SK-N-SH treated with all-trans-retinoic acid at 6 μM for 48 hours (cell line): ENCODE measurements around the gene RBFOX2.
A peak's percentile ranks its signal among the peaks of the same experiment; 100 is the strongest.

ENCODE experiments used
- ATAC-seq: fragments of 200-7000 bp; cut with Tn5 transposase; 3 replicates; pipeline ENCODE4 v1.9.1; 2020; ENCODE audit warnings: mild to moderate bottlenecking, moderate library complexity
- ARNTL ChIP-seq: fragments of 450-650 bp; formaldehyde crosslinking; IDR thresholded peaks from 2 replicates; pipeline ENCODE4 v1.5.0; 2020; ENCODE audit warnings: low read depth, mild to moderate bottlenecking, moderate library complexity, borderline replicate concordance
- BACH2 ChIP-seq: fragments of 250-450 bp; sonication (Bioruptor Pico); IDR thresholded peaks from 2 replicates; pipeline ENCODE4 v1.9.0; 2021; ENCODE audit warnings: mild to moderate bottlenecking, borderline replicate concordance
- CREB5 ChIP-seq: fragments of 250-450 bp; sonication (Bioruptor Pico); IDR thresholded peaks from 2 replicates; pipeline ENCODE4 v1.5.1; 2020; ENCODE audit warnings: low read depth, mild to moderate bottlenecking, moderate library complexity
- CSDC2 ChIP-seq: fragments of 250-450 bp; sonication (Bioruptor Pico); IDR thresholded peaks from 2 replicates; pipeline ENCODE4 v1.5.0; 2020; ENCODE audit warnings: mild to moderate bottlenecking, moderate library complexity
- CSRNP3 ChIP-seq: fragments of 250-450 bp; sonication (Bioruptor Pico); IDR thresholded peaks from 2 replicates; pipeline ENCODE4 v1.5.1; 2021; ENCODE audit warnings: mild to moderate bottlenecking, moderate library complexity
- ESRRG ChIP-seq: fragments of 250-450 bp; sonication (Bioruptor Pico); IDR thresholded peaks from 2 replicates; pipeline ENCODE4 v1.6.1; 2021; ENCODE audit warnings: mild to moderate bottlenecking
- GLIS3 ChIP-seq: fragments of 250-450 bp; sonication (Bioruptor Pico); IDR thresholded peaks from 2 replicates; pipeline ENCODE4 v1.5.0; 2020; ENCODE audit warnings: mild to moderate bottlenecking, moderate library complexity
- ISL1 ChIP-seq: fragments of 250-450 bp; sonication (Bioruptor Pico); IDR thresholded peaks from 2 replicates; pipeline ENCODE4 v2.1.2; 2022; ENCODE audit warnings: mild to moderate bottlenecking, moderate library complexity
- OSR1 ChIP-seq: fragments of 250-450 bp; sonication (Bioruptor Pico); IDR thresholded peaks from 2 replicates; pipeline ENCODE4 v1.8.0; 2022; ENCODE audit warnings: moderate library complexity, mild to moderate bottlenecking, inconsistent platforms
- POU6F1 ChIP-seq: fragments of 250-450 bp; sonication (Bioruptor Pico); IDR thresholded peaks from 2 replicates; pipeline ENCODE4 v1.8.0; 2021; ENCODE audit warnings: low read depth, mild to moderate bottlenecking, moderate library complexity, borderline replicate concordance
- PPARA ChIP-seq: fragments of 250-450 bp; sonication (Bioruptor Pico); IDR thresholded peaks from 2 replicates; pipeline ENCODE4 v1.5.0; 2020; ENCODE audit warnings: mild to moderate bottlenecking, borderline replicate concordance
- RARB ChIP-seq: fragments of 250-450 bp; sonication (Bioruptor Pico); IDR thresholded peaks from 2 replicates; pipeline ENCODE4 v1.8.0; 2021; ENCODE audit warnings: mild to moderate bottlenecking, moderate library complexity
- SNAI2 ChIP-seq: fragments of 250-450 bp; sonication (Bioruptor Pico); IDR thresholded peaks from 2 replicates; pipeline ENCODE4 v1.5.0; 2020; ENCODE audit warnings: mild to moderate bottlenecking, moderate library complexity
- TCF4 ChIP-seq: fragments of 250-450 bp; sonication (Bioruptor Pico); IDR thresholded peaks from 2 replicates; pipeline ENCODE4 v1.8.0; 2021; ENCODE audit warnings: mild to moderate bottlenecking, moderate library complexity, borderline replicate concordance
- TOX ChIP-seq: fragments of 250-450 bp; sonication (Bioruptor Pico); IDR thresholded peaks from 2 replicates; pipeline ENCODE4 v1.8.0; 2021; ENCODE audit warnings: mild to moderate bottlenecking, moderate library complexity, borderline replicate concordance
- TSHZ2 ChIP-seq: fragments of 250-450 bp; sonication (Bioruptor Pico); IDR thresholded peaks from 2 replicates; pipeline ENCODE4 v1.5.0; 2020; ENCODE audit warnings: mild to moderate bottlenecking, moderate library complexity
- ZC3H10 ChIP-seq: fragments of 250-450 bp; sonication (Bioruptor Pico); IDR thresholded peaks from 2 replicates; pipeline ENCODE4 v1.5.1; 2021; ENCODE audit warnings: mild to moderate bottlenecking, moderate library complexity
- ZFP3 ChIP-seq: fragments of 250-450 bp; sonication (Bioruptor Pico); IDR thresholded peaks from 2 replicates; pipeline ENCODE4 v1.5.0; 2020; ENCODE audit warnings: mild to moderate bottlenecking, moderate library complexity
- ZFP30 ChIP-seq: fragments of 450-650 bp; formaldehyde crosslinking; IDR thresholded peaks from 2 replicates; pipeline ENCODE4 v1.5.0; 2022; ENCODE audit warnings: mild to moderate bottlenecking, moderate library complexity
- ZNF565 ChIP-seq: fragments of 450-650 bp; formaldehyde crosslinking; conservative IDR thresholded peaks from 2 replicates; pipeline ENCODE4 v1.5.0; 2020; ENCODE audit warnings: low read depth, mild to moderate bottlenecking, moderate library complexity
- ZNF70 ChIP-seq: fragments of 450-650 bp; formaldehyde crosslinking; IDR thresholded peaks from 2 replicates; pipeline ENCODE4 v1.5.0; 2020; ENCODE audit warnings: mild to moderate bottlenecking, moderate library complexity
- ZNF8 ChIP-seq: fragments of 450-650 bp; formaldehyde crosslinking; IDR thresholded peaks from 2 replicates; pipeline ENCODE4 v1.5.0; 2020; ENCODE audit warnings: mild to moderate bottlenecking, moderate library complexity

Gene RBFOX2

DNA sequence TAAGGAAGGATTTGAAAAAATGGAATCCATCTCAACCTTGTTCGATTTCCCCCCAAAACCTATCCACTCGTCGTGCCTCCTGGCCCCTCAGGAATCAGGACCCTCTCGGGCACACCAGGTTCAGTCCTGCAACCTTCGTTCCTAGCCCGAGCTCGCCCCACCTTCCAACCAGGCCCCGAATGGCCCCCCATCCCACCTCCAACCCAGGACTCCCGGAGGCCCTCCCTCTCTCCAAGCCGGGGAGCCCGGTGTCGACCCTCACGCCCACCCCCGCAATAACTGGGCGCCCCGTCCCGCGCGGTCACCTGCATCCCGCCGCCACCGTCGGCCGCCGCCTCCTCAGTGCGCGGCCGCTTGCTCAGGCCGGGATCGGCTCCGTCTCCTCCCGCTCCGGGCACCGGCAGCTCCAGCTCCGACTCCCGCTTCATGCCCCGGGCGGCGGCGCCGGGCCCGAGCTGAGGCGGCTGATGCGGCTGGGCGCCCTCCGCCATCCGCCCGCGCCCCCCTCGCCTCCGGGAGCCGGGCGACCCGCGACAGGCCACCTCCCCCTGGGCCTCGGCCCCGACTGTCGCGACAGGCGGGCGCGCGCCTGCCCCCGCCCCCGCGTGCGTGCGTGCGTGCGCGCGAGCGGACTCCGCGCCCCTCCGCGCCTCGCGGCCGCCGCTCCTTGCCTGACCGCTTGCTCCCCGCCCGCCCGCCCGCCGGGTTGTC, 534 bp downstream of the RBFOX2 start:
- no peak for ATAC-seq
- TF ChIP-seq TSHZ2 (0 out of 2 replicates have a peak, but pooled peaks have one; percentile 46), RARB (CRISPR knock-in tag) (no peak), ESRRG (no peak), PPARA (CRISPR knock-in tag) (no peak), ZFP30 (CRISPR knock-in tag) (no peak), TCF4 (CRISPR knock-in tag) (no peak)

- TF ChIP-seq ZC3H10 = no peak
- no peak for TF ChIP-seq ESRRG
- no peak for TF ChIP-seq OSR1 (CRISPR knock-in tag)
- TF ChIP-seq GLIS3 = no peak
- TF ChIP-seq CSDC2 (CRISPR knock-in tag) = no peak
- no peak for TF ChIP-seq ZNF8 (CRISPR knock-in tag)
- no peak for TF ChIP-seq CSRNP3 (CRISPR knock-in tag)
- TF ChIP-seq CREB5 (CRISPR knock-in tag) = no peak
- no peak for TF ChIP-seq ZNF70 (CRISPR knock-in tag)
- TF ChIP-seq ZFP3 = no peak
- TF ChIP-seq PPARA (CRISPR knock-in tag) = no peak
- TF ChIP-seq BACH2 (CRISPR knock-in tag) = no peak
- no peak for TF ChIP-seq RARB (CRISPR knock-in tag)
- TF ChIP-seq TOX (CRISPR knock-in tag) = no peak
- no peak for TF ChIP-seq TCF4 (CRISPR knock-in tag)
- TF ChIP-seq SNAI2 (CRISPR knock-in tag) = no peak
- TF ChIP-seq ZFP30 (CRISPR knock-in tag) = no peak
- TF ChIP-seq TSHZ2 = no peak
- no peak for TF ChIP-seq ARNTL
- ATAC-seq = peak; percentile 2; the same call in 1 of the 3 replicates
Observed at GRCh38 chr22:36027579-36027934, 1.1 kb downstream of the RBFOX2 start.

DNA sequence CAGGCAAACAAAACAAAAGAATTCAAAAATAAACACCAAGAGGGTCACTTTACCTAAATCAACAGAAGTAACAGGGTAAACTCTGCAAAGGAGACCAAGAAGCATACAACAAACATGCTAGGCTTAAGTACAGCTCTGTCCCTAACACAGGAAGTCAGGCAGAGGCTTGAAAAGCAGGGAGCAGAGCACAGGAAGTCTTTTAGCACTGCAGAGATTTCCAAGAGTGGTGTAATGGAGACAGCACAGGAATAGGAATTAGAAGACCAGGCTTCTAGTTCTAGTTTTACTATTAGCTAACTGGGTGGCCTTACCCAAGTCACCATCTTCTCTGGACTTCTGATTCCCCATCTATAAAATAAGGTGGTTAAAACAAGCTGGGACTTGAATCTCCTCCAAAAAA, 1.9 kb downstream of the RBFOX2 start:
- ATAC-seq = peak; percentile 36
- no peak for TF ChIP-seq ARNTL
- TF ChIP-seq SNAI2 (CRISPR knock-in tag) = no peak
- TF ChIP-seq ZFP3 = no peak
- no peak for TF ChIP-seq ISL1 (CRISPR knock-in tag)
- no peak for TF ChIP-seq CREB5 (CRISPR knock-in tag)
- TF ChIP-seq GLIS3 = no peak
- TF ChIP-seq ZNF565 (CRISPR knock-in tag) = no peak
- no peak for TF ChIP-seq TOX (CRISPR knock-in tag)
- no peak for TF ChIP-seq ZFP30 (CRISPR knock-in tag)
- no peak for TF ChIP-seq TSHZ2
- TF ChIP-seq PPARA (CRISPR knock-in tag) = no peak
- TF ChIP-seq TCF4 (CRISPR knock-in tag) = no peak
- no peak for TF ChIP-seq POU6F1
- no peak for TF ChIP-seq OSR1 (CRISPR knock-in tag)
- TF ChIP-seq CSDC2 (CRISPR knock-in tag) = no peak
- no peak for TF ChIP-seq RARB (CRISPR knock-in tag)
